Stimulated activated CD8-positive, alpha-beta memory T cell treated with anti-CD3 and anti-CD28 coated beads, Interleukin-7, amount 100 ng/mL, for 24 hours (primary cell): Measurements from ENCODE around the gene GRHPR.

Source experiments
- DNase-seq: peaks from one replicate; pipeline ENCODE4 v3.0.0-alpha.2; 2020; ENCODE audit warnings: low read depth

GRHPR gene

GRCh38 chr9:37398464-37399025, 24.0 kb upstream of the GRHPR start:
- DNase-seq = no peak

DNA sequence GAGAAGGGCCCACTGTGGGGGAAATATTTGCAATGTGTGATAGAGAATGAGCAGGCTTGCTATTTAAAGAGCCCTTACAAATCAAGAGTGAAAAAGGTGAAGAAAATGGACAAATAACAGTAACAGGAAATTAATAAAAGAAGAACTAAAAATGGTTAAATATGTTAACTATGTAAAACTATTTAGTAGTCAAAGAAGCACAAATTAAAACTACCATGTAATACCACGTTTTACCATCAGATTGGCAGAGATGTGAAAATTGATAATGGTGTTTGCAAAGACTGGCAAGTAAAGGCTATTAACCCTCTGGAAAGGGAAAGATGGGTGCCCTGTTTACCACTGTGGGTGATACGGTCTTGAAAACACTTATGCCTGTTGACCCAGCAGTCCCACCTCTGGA, 23.2 kb upstream of the GRHPR start:
- DNase-seq = no peak

DNA sequence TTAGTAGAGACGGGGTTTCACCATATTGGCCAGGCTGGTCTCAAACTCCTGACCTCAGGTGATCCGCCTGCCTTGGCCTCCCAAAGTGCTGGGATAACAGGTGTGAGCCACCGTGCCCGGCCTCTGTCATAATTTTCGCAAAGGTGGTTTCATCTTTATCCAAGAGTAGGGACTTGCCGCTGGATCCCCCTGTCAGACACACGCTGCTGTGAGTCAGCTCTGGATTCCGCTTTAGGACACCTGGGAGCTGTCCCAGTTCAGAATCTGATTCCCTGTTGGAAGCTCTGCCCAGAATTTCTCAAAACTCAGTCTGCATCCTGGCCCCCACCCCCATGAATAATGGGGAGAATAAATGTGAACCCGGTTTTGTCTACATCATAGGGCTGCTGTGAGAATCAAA, 17.9 kb upstream of the GRHPR start:
- DNase-seq = no peak

GRCh38 chr9:37405350-37405749, 17.1 kb upstream of the GRHPR start:
- no peak for DNase-seq

DNA sequence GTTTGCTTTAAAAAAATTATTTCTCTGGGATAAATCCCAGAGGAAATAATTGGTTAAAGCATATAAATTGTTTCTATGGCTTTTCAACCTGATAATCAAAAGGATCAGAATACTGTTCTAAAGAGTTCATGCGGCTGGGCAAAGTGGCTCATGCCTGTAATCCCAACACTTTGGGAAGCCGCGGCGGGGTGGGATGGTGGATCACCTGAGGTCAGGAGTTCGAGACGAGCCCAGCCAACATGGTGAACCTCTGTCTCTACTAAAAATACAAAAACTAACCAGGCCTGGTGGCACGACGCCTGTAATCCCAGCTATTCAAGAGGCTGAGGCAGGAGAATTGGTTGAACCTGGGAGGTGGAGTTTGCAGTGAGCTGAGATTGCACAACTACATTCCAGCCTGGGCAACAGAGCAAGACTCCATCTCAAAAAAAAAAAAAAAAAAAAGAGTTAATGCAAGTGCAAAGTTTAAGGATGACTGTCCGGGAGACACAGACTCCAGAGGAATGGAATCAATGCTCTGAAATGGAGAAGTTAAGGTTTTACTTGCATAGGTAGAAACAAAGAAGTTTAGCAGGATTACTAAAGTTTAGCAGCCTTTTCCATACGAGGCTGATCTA, 16.6 kb upstream of the GRHPR start:
- DNase-seq = no peak

- no peak for DNase-seq
Observed at GRCh38 chr9:37406603-37407401, 15.7 kb upstream of the GRHPR start.

DNA sequence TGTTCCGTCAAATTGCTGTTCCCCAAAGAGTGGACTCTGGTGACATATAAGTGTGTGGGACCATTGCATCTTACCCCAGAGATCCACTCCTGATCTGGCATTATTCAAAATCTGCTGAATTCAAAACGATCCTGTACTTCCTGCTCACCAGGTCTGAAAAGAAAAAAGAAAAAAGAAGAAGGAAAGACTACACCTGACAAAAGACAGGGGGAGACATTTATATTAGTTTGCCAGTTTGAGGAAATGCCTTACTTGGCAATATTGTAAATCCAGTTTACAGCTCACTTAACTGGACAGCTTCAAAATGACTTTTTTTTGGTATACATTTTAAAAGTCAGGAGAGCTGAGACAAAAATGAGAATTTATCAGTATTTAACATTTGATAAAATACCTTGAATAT, 15.0 kb upstream of the GRHPR start:
- no peak for DNase-seq

- peak; percentile 34 for DNase-seq
Observed at GRCh38 chr9:37408933-37409710, 13.4 kb upstream of the GRHPR start.

DNA sequence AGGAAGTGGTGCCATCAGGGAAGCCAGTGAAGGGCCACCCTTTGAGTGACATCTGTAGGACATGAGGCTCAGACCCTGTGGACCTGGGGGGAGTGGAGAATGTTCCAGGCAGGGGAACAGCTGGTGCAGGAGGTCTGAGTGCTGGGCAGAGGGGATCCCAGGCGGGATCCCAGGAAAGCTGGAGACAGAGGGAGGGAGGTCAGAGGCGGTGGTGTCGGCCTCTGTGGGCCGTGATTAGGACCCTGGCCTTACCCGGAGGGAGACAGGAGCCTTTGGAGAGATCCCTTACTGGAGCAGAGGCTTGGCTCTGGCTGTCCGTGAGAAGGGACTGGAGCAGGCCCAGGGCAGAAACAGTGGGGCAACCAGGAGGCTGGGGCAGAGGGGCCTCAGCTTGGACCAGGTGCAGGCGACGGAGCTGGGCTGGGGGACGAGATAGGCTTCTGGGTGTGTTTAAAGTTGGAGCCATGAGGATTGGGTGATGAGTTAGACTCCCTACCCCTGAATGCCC, 12.1 kb upstream of the GRHPR start:
- DNase-seq = no peak

GRCh38 chr9:37410969-37411785, 11.3 kb upstream of the GRHPR start:
- no peak for DNase-seq

DNA sequence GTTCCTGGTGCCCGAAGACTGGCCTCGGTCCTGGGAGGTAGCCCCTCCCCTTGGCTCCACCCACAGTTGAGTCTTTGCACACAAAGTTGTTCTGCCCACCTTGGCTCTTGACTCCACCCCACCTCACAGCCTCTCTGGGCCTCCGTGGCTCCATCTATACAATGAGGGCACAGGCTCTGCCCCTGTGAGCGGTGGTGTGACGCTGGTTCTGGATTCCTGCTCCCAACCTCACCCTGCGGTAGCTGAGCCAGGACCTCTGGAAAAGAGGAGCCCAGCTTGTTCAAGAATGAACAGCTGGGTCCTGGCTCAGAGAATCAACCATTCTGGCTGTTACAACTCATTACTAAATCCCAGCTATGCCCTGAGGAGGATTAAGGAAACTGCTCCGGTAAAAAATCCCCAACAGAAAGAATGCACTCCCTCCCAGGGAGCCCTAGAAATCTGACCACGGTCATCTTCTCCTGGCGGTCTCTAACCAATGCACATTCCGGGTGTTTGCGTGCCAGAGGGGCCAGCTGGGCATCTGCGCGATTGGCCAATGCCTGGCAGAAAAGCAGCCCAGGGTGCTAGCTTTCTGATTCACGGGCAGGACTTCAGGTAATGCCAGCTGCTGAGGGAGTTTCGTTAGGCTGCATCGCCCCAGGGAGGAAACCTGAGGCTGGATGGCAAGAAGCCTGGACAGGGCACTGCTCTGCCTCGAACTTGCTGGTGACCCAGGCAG, 9.9 kb upstream of the GRHPR start:
- DNase-seq = no peak

- DNase-seq = no peak
Observed at GRCh38 chr9:37413311-37413710, 9.2 kb upstream of the GRHPR start.

- no peak for DNase-seq
Observed at GRCh38 chr9:37414503-37414943, 8.0 kb upstream of the GRHPR start.

DNA sequence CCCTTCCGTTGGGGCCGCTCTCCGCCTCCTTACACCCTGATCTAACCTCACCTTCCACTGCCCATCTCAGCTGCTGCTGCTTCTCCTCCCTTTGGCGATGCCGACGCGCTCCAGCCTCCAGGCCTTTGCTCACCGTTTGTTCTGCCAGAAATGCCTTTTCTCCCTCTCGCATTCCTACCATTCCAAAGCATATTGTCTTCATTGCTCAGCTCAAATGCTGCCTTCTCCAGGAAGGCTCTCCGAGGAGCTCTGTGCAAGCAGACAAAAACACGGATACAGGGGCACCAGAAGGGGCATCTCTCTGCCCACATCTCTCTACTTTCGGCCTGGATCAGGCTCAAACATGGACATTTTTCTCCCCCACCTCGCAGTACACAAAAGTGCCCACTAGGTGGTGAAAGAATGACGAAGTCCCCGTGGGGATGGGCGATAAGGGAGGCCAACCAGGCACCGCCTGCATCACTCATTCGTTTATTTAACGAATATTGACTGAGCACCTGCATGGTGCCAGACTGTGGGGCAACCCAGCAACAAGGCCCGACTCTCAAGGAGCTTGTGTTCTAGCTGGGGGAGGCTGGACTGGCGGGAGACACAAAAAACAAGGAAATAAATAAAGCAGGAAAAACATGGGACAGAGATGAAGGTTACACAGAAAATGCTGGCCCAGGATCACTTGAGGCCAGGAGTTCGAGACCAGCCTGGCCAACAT, 7.3 kb upstream of the GRHPR start:
- DNase-seq = peak; percentile 62

GRCh38 chr9:37417252-37417803, 5.2 kb upstream of the GRHPR start:
- DNase-seq = no peak

- DNase-seq = no peak
Observed at GRCh38 chr9:37417857-37418618, 4.5 kb upstream of the GRHPR start.

GRCh38 chr9:37419204-37419603, 3.3 kb upstream of the GRHPR start:
- no peak for DNase-seq

DNA sequence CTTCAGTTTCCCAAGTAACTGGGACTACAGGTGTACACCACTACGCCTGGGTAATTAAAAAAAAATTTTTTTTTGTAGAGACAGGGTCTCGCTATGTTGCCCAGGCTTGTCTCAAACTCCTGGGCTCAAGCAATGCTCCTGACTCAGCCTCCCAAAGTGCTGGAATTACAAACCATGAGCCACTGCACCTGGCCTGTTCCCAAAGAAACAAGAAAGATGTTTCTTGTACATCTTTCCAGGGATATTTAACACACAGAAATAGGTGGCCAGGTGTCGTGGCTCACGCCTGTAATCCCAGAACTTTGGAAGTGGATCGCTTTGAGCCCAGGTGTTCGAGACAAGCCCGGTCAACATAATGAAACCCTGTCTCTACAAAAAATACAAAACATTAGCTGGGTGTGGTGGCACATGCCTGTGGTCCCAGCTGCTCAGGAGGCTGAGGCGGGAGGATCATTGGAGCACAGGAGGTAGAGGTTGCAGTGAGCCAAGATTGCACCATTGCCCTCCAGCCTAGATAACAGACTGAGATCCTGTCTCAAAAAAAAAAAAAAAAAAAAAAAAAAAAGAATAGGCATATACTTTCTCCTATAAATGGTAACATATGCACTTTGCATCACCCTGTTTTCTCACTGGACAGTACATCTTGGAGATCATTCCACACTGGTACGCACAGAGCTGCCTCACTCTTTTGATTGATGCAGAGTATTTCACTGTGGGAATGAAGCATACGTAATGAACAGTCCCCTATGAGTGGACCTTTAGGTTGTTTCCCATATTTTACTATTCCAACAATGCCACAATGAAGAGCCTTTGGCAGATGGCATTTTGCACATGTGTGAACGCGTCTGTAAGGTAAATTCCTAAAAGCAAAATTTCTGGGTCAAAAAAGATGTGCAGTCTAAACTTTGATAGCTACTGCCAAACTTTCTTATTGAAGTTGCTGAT, 2.0 kb upstream of the GRHPR start:
- no peak for DNase-seq
